Fibroblast of skin of left quadriceps (primary cell): ENCODE results near the gene MCRS1.
"Not testable (repeated sequence)": the region's sequence is repeated elsewhere in the genome, so short reads cannot be mapped to it uniquely, and the experiment has no call there.

ENCODE experiments used
- DNase-seq, 2 experiments: peaks; one replicate each; pipeline ENCODE4 v3.0.0-alpha.2; 2013; ENCODE audit warnings: low read depth in 2 of 2

The MCRS1 gene, protein sequence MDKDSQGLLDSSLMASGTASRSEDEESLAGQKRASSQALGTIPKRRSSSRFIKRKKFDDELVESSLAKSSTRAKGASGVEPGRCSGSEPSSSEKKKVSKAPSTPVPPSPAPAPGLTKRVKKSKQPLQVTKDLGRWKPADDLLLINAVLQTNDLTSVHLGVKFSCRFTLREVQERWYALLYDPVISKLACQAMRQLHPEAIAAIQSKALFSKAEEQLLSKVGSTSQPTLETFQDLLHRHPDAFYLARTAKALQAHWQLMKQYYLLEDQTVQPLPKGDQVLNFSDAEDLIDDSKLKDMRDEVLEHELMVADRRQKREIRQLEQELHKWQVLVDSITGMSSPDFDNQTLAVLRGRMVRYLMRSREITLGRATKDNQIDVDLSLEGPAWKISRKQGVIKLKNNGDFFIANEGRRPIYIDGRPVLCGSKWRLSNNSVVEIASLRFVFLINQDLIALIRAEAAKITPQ

GRCh38 chr12:49567611-49568441, at the start of gene MCRS1:
Gene MCRS1, minus strand, starts transcription at chr12:49568142. Its CDS starts 1,411 bp downstream, at chr12:49566731.
- DNase-seq: peak; percentile 80 to 82

DNA sequence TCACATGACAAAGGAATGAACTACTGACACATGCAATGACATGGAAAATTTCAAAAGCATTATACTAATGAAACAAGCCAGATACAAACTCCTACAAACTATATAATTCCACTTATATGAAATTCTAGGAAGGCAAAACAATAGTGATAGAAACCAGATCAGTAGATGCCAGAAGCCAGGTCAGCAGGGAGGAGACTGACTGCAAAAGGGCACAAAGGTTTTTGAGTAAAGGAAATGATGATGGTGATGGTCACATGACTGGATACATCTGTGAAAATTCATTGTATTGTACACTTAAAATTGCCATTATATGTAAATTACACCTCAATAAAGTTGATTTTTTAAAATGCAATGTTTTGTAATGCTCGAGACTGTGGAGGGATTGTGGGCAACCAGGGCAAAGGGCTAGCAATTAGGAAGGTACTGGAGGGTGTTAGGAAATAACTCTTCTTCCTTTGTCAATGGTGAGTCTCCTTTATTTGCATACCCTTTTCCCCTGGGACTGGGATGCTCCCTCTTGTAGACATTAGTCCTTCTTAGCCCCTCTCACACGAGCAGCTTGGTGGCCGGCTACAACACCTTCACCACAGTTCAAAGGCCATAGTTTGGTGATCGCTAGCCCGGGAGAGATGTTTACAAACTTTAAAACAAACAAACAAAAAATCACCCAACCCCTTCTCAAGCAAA, 48.7 kb upstream of the MCRS1 start:
- no peak for DNase-seq

GRCh38 chr12:49615725-49616124, 47.8 kb upstream of the MCRS1 start:
- no peak for DNase-seq

DNA sequence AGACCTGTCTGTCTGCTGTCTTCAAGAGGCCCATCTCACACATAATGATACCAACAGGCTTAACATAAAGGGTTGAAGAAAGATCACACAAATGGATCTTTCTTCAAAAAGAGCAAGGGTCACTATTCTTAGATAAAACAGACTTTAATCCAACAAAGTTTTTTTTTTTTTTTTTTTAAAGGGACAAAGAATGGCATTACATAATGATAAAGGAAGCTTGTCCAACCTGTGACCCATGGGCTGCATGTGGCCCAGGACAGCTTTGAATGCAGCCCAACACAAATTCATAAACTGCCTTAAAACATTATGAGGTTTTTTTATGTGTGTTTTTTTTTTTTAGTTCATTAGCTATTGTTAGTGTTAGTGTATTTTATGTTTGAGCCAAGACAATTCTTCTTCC, 44.3 kb upstream of the MCRS1 start:
- no peak for DNase-seq

DNA sequence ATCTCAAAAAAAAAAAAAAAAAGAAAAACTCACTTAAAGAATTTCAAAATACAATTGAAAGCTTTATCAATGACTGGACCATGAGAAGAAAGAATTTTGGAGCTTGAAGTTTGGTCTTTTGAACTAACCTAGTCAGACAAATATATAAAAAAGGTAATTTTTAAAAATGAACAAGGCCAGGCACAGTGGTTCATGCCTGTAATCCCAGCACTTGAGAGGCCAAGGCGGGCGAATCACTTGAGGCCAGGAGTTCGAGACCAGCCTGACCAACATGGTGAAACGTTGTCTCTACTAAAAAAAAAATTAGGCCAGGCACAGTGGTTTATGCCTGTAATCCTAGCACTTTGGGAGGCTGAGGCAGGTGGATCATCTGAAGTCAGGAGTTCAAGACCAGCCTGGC, 42.8 kb upstream of the MCRS1 start:
- DNase-seq: not testable (repeated sequence)

GRCh38 chr12:49609875-49610154, 41.9 kb upstream of the MCRS1 start:
- no peak for DNase-seq

DNA sequence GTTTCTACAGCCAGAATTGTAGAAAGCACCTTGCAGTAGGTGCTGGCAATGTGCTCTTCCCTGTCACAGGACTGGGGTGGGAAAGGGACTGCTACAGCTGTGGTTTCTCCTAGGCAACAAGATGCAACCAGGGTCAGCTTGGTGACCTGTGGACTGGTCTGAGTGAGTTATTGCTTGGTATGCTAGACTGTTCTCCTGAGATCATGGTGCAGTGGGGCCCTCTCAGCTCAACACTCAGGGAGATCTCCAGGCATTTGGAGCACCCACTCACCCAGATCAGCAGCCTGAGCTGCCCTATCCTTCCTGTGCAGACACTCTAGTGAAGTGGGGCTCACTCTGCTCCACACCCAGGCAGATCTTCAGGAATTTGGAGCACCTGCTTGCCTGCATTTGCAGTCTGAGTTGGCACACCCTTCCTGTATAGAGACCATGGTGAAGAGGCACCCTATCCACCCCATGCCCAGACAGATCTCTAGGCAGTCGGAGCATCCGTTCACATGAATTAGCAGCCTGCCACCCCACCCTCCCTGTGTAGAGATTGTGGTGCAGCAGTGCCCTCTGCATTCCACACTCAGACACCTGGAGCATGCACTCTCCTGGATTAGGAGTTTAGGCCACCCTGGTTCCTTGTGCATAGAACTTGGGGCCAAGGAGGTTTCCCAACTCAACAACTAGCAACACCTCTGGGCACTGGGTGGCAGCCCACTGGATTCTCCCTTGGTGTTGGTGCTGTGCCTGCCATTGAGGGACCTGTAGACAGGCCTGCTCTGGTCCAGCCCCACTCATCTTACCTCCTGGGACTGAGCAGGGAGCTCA, 41.3 kb upstream of the MCRS1 start:
- DNase-seq: no peak

GRCh38 chr12:49605539-49605938, 37.6 kb upstream of the MCRS1 start, which contains the start of gene FAM186B:
Gene FAM186B, minus strand, starts transcription at chr12:49605639. Its CDS starts 162 bp downstream, at chr12:49605477.
- not testable (repeated sequence) for DNase-seq

DNA sequence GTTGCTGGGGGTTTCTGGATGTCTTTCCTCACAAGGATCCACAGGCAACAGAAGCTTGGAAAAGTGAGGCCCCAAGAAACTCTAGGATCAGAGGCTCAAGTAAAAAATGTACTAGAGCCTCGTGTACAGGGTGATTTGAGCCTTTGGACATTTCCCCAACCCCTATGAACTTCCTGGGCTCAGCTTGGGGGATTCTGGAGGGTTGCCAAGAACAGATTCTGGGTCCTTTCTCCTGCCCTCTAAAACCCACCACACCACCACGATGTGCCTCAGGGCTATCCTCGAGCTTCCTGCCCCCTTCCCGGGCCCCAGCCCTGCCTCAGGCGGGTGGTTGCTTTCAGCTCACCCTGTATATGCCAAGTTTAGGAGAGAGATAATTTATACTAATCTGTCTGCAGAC, 36.9 kb upstream of the MCRS1 start:
- DNase-seq: no peak

DNA sequence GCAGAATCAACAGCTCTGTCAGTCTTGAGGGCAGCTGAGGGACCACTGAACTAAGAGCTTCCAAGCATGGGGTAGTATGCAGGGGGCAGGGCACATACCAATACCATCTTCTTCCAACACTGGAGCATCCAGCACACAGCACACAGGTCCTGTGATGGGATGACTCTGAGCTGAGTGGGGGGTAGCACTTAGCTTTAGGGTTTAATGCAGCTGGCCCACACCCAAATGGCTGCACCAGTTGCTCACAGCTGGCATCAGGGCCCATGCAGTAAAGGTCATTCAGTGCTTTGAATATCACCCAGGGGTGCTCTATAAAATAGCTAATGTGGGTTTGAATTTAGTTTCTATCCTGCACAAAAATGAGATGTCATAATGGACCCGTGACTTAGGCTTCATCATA, 35.8 kb upstream of the MCRS1 start:
- DNase-seq: no peak

GRCh38 chr12:49599961-49600360, 32.0 kb upstream of the MCRS1 start:
- DNase-seq: no peak

GRCh38 chr12:49598527-49598926, 30.6 kb upstream of the MCRS1 start:
- no peak for DNase-seq

GRCh38 chr12:49588721-49589516, 21.0 kb upstream of the MCRS1 start:
- no peak for DNase-seq

DNA sequence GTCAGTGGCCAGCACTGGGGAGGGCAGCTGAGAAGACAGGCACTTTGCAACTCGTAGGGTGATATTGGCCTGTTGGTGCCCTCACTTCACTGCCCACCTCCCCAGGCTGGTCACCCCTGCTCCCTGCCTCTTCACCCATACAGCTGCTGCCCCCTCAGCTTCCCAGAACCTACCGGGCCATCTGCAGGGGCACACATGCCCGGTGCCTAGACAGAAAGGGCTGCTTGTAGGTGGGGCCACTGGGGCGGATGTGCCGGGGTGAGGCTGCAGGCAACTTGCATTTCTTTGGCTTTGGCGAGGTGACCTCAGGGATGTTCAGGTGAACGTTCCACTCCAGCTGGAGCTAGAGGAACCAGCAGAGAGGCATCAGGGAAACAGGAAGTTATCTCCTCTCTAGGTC, 20.3 kb upstream of the MCRS1 start:
- no peak for DNase-seq

- DNase-seq: no peak
Measured at GRCh38 chr12:49587174-49587908, 19.4 kb upstream of the MCRS1 start.

- no peak for DNase-seq
Measured at GRCh38 chr12:49585477-49586459, 17.8 kb upstream of the MCRS1 start.

DNA sequence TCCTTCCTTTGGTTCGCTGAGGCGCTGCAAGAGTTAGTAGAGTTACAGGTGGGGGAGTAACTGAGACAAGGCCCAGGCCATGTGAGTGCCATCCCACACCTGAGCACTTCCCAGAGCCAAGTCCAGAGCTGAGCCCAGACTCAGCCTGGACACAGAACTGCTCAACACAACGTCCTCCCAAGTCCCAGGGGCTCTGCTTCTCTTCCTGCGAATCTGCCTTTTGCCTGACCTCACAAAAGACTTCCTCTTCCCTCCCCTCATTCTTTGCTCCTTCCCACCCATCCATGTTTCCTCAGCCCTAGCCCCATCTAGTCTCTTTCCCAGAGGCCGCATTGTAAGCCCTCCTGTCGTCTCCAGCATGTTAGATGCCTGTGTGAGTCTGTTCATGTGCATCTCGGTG, 16.6 kb upstream of the MCRS1 start:
- no peak for DNase-seq

DNA sequence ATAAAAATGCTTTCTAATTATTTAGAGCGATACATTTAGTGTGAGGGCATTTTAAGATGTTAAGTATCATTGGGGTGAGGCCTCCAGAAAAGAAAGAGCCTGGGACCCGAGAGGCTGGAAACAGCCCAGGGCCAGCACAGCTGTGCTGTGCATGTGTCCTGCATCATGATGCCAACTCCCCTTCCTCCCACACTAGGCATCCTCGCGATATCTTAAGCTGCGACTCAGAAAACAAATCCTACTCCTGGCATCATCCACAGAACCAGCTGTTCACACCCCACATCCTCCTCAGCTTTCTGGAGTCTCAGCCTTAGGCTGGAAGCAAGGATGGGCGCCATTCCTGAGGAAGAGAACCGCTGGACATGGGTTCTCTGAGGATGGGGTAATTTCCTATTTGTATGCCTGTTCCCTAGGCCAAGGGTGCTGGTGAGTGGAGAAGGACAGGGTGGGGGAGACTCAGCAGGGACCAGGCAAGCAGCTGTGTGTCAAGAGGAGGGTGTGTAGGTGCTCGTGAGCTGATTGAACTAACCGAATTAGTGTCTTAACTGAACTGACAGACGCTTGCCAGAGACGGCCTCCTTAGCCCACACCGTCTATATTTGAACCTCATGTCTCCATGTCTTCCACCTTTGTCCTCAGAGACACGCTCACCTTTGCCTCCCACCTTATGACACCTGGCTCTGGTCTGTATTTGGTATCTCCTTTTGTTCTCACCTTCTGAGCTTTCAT, 15.6 kb upstream of the MCRS1 start:
- no peak for DNase-seq
